ENCODE results near the gene COL6A1. TPM values are rescaled to one million over a fixed set of nuclear protein-coding genes. Genes with fewer than 3 reads are reported as not detected.

COL6A1 gene
- total RNA-seq, 2 experiments from 2014 or later = not detected

DNA sequence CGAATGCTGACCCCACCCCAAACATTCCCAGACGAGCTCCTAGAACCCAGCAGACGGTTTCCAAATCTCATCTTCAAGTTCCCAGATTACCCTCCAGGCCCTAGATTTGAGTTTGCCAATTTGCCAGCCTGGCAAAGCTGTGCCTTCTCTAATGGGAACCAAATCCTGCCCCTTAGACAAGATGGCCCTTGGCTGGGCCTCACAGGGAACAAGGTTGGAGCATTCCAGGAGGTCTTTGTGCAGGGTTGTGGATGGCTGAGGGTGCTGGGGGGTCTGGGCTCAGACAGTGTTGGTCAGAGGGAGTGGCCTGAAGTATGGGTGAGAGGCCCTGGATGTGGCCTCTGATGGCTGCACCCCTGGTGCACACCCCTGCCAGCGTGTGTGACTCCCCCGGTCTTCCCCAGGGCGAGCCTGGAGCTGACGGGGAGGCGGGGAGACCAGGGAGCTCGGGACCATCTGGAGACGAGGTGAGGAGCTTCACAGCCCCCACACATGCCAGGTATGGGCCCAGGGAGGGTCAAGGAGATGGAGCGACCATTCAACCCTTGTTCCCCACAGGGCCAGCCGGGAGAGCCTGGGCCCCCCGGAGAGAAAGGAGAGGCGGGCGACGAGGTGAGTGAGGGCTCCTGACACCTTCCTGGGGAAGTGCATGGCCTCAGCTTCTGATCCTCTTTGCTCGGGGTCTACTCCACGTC is 10.2 kb downstream of the COL6A1 start:
- POLR2A ChIA-PET = no interaction called here
- Histone ChIP-seq H2AFZ (ENCODE audit: low read length) (no peak overlapping the region), H3K4me2 (ENCODE audit: low read length) (no peak overlapping the region), H3K9me3 (ENCODE audit: low read length) (no peaks in the 10 kb centered on the region), H4K20me1 (ENCODE audit: insufficient read depth, low read length) (no peaks in the 10 kb centered on the region), H3K4me3 (ENCODE audit: low read depth, low read length, poor library complexity, severe bottlenecking) (no peak overlapping the region), H3K9me2 (ENCODE audit: insufficient read depth, low read length) (no peaks in the 10 kb centered on the region), H3K79me2 (ENCODE audit: insufficient read depth, low read depth, low read length) (no peaks in the 10 kb centered on the region), H3K36me3 (ENCODE audit: insufficient read depth, low read length) (no peaks in the 10 kb centered on the region), H3K27ac (ENCODE audit: low read depth, low read length, poor library complexity, severe bottlenecking) (no peak overlapping the region), H3K4me1 (ENCODE audit: insufficient read depth, low read length, poor library complexity, severe bottlenecking) (no peaks in the 10 kb centered on the region)
- no peak for DNase-seq (ENCODE audit: low spot score)
- BruUV-seq (replicated peaks) = no TSS peak
- no peak for TF ChIP-seq EZH2phosphoT487 (IDR thresholded peaks at IDR 0.05; ENCODE audit: borderline replicate concordance, low read depth, low read length)
- TF ChIP-seq CTCF (conservative IDR thresholded peaks at IDR 0.05; ENCODE audit: low read length) = no peak
- CTCF ChIA-PET (ENCODE audit: unreplicated experiment) = no interaction called here
- intact Hi-C loops (cut with micrococcal nuclease; ENCODE audit: unreplicated experiment) = no loop called here

DNA sequence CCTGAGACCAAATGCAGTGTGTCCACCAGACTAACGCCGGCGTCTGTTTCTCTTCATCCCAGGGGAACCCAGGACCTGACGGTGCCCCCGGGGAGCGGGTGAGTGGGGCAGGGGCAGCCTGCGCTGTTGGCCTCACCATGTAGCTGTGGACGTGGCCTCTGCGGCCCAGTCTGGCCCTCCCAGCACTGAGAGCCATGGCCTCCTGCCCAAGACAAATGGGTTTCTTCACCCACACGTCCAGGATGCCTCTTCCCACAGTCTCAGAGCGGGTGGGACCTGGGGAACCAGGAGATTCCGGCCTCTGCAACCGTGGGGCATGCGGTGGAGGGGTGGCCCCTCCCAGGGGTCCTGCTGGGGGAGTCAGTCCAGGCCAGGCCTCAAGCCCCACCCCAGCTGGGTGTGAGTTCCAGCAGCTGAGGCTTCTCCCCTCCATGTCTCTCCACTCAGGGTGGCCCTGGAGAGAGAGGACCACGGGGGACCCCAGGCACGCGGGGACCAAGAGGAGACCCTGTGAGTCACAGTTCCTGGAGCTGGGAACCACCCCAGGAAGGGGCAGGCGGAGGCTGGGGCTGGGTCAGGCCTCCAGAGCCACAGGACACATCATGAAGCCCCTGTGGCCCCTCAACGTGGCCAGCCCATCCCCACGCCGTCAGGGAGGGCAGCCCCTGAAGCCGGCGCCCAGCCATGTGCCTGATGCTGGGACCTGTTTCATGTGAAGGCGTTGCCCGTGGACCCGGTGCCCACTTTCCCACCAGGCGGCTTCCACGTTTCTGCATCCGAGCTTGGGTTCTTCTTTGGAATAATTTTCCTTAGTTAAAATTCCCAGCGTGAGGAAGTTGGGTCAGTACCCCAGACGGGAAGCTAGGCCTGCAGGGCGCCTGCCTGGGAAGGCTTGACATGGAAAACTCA is 11.0 kb downstream of the COL6A1 start:
- no peak for DNase-seq (ENCODE audit: low spot score)
- H3K79me2 ChIP-seq (ENCODE audit: insufficient read depth, low read depth, low read length) = no peaks in the 10 kb centered on the region
- H3K9me2 ChIP-seq (ENCODE audit: insufficient read depth, low read length) = no peaks in the 10 kb centered on the region
- no TSS peak for BruUV-seq (replicated peaks)
- no peaks in the 10 kb centered on the region for H4K20me1 ChIP-seq (ENCODE audit: insufficient read depth, low read length)
- ChIA-PET CTCF (ENCODE audit: unreplicated experiment) (no interaction called here), POLR2A (no interaction called here)
- no peaks in the 10 kb centered on the region for H3K36me3 ChIP-seq (ENCODE audit: insufficient read depth, low read length)
- H3K9me3 ChIP-seq (ENCODE audit: low read length) = no peaks in the 10 kb centered on the region
- H3K4me1 ChIP-seq (ENCODE audit: insufficient read depth, low read length, poor library complexity, severe bottlenecking) = no peaks in the 10 kb centered on the region
- intact Hi-C loops (cut with micrococcal nuclease; ENCODE audit: unreplicated experiment) = no loop called here
- TF ChIP-seq CTCF (conservative IDR thresholded peaks at IDR 0.05; ENCODE audit: low read length) (no peak), EZH2phosphoT487 (IDR thresholded peaks at IDR 0.05; ENCODE audit: borderline replicate concordance, low read depth, low read length) (no peak)
- no peak overlapping the region for H3K4me3 ChIP-seq (ENCODE audit: low read depth, low read length, poor library complexity, severe bottlenecking)
- H3K27ac ChIP-seq (ENCODE audit: low read depth, low read length, poor library complexity, severe bottlenecking) = no peak overlapping the region
- H3K4me2 ChIP-seq (ENCODE audit: low read length) = no peak overlapping the region
- H2AFZ ChIP-seq (ENCODE audit: low read length) = no peak overlapping the region
